PC-9 (cell line): Measurements from ENCODE around the gene LAMB1. TPM values are rescaled to one million over a fixed set of nuclear protein-coding genes. Genes with fewer than 3 reads are reported as not detected.

ENCODE experiments used
- BruUV-seq: library from RNA; stranded (reverse); fragments of 400-500 nt; replicated peaks from 2 replicates; lab custom pipeline; 2021; lab: Mats Ljungman, UMichigan
- CTCF ChIA-PET: fragments of 300-600 bp; sonication (Branson Sonifier 250); formaldehyde crosslinking; loops from one replicate; lab custom pipeline; 2022; ENCODE audit warnings: antibody characterized with exemption; lab: Charles Lee
- POLR2A ChIA-PET: fragments of 300-600 bp; sonication (Branson Sonifier 250); formaldehyde crosslinking; loops from one replicate; lab custom pipeline; 2022; ENCODE audit warnings: antibody characterized with exemption; ENCODE audit not compliant: unreplicated experiment; lab: Charles Lee
- DNase-seq, 2 experiments: peaks; one replicate each; pipeline versions ENCODE4 v3.0.0 to v3.0.0-alpha.2; 2015 to 2022; ENCODE audit warnings: mixed read lengths in 1 of 2
- H2AFZ ChIP-seq: fragments of 200-600 bp; sonication (generic); 2 replicates; pipeline ENCODE4 v1.8.1; 2017; ENCODE audit warnings: antibody characterized with exemption
- H3F3A ChIP-seq: fragments of 200-600 bp; sonication (generic); 2 replicates; pipeline ENCODE4 v1.8.1; 2017; ENCODE audit warnings: antibody characterized with exemption, mild to moderate bottlenecking, low read depth; ENCODE audit not compliant: insufficient read depth
- H3K27ac ChIP-seq: fragments of 200-600 bp; sonication (generic); 2 replicates; pipeline ENCODE4 v1.6.1; 2016; ENCODE audit warnings: mixed run types
- H3K27me3 ChIP-seq: fragments of 200-600 bp; sonication (generic); 2 replicates; pipeline ENCODE4 v1.6.1; 2016; ENCODE audit warnings: low read depth, mixed run types; ENCODE audit not compliant: insufficient read depth
- H3K36me3 ChIP-seq: fragments of 200-600 bp; sonication (generic); 2 replicates; pipeline ENCODE4 v1.6.1; 2016; ENCODE audit warnings: low read depth, mixed run types
- H3K4me1 ChIP-seq: fragments of 200-600 bp; sonication (generic); replicated peaks from 2 replicates; pipeline ENCODE4 v1.6.1; 2016; ENCODE audit warnings: mixed run types; ENCODE audit not compliant: insufficient read depth
- H3K4me2 ChIP-seq: fragments of 200-600 bp; sonication (generic); 2 replicates; pipeline ENCODE4 v1.6.1; 2017; ENCODE audit warnings: mixed run types
- H3K4me3 ChIP-seq: fragments of 200-600 bp; sonication (generic); 2 replicates; pipeline ENCODE4 v1.6.1; 2016; ENCODE audit warnings: mixed run types
- H3K79me2 ChIP-seq: fragments of 200-600 bp; sonication (generic); 2 replicates; pipeline ENCODE4 v1.6.1; 2017; ENCODE audit warnings: low read depth, mixed run types
- H3K9me2 ChIP-seq: fragments of 200-600 bp; sonication (generic); 2 replicates; pipeline ENCODE4 v1.8.1; 2017; ENCODE audit warnings: mild to moderate bottlenecking; ENCODE audit not compliant: insufficient read depth
- H3K9me3 ChIP-seq: fragments of 200-600 bp; sonication (generic); 2 replicates; pipeline ENCODE4 v1.8.1; 2016; ENCODE audit warnings: low read depth; ENCODE audit not compliant: insufficient read depth
- H4K20me1 ChIP-seq: fragments of 200-600 bp; sonication (generic); 2 replicates; pipeline ENCODE4 v1.8.1; 2017; ENCODE audit not compliant: insufficient read depth
- EZH2 ChIP-seq: fragments of 200-600 bp; sonication (generic); IDR thresholded peaks from 2 replicates; pipeline ENCODE4 v1.8.0; 2017; ENCODE audit warnings: antibody characterized with exemption, low read depth
- intact Hi-C: fragments of 100-400 bp; cut with micrococcal nuclease; formaldehyde crosslinking; loops from one replicate; pipeline ENCODE4 v1.10.0; 2022; ENCODE audit not compliant: unreplicated experiment
- total RNA-seq: library from RNA; stranded (reverse); gene quantifications from 2 replicates; pipeline ENCODE4 v1.2.3, GENCODE V29; 2021
- TF ChIP-seq, protein P1 (sequence below): fragments of 200-600 bp; sonication (generic); conservative IDR thresholded peaks from 2 replicates; pipeline ENCODE4 v1.6.1; 2017; ENCODE audit warnings: mixed run types, antibody characterized with exemption, mild to moderate bottlenecking, moderate library complexity

The LAMB1 gene
- total RNA-seq, 1 experiment from 2014 or later = 236 TPM

DNA sequence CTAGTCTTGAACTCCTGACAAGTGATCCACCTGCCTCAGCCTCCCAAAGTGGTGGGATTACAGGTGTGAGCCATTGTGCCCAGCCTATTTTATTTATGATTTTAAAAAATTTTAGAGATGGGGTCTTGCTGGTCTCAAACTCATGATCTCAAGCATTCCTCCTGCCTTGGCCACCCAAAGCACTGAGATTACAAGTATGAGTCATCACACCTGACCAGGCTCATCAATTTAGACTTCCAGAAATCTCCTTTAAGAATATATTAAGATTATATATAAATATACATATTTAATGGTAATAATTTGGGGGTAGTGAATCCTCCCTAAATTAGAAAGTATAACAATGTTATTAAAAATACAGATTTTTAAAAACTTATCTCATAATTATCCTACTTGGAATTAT is 29.1 kb downstream of the LAMB1 start:
- no TSS peak for BruUV-seq
- ChIA-PET POLR2A (no interaction called here), CTCF (interaction anchor here (0.7 kb wide), 1 partner anchor 15 kb away, joined by 4 read pairs; no protein-coding TSS in a partner anchor)
- DNase-seq = no peak
- Histone ChIP-seq H3K9me3 (no peaks in the 10 kb centered on the region; the same call in 1 of the 2 replicates), H3K4me2 (no peak overlapping the region), H3K36me3 (peaks cover 64% of the 10 kb centered on the region), H3K27ac (no peak overlapping the region), H3F3A (no peaks in the 10 kb centered on the region), H3K79me2 (no peaks in the 10 kb centered on the region), H3K9me2 (no peaks in the 10 kb centered on the region), H2AFZ (no peak overlapping the region), H3K4me1 (no peaks in the 10 kb centered on the region), H3K4me3 (no peak overlapping the region), H3K27me3 (no peaks in the 10 kb centered on the region), H4K20me1 (no peaks in the 10 kb centered on the region)
- TF ChIP-seq EZH2 = no peak
- TF ChIP-seq, protein P1, sequence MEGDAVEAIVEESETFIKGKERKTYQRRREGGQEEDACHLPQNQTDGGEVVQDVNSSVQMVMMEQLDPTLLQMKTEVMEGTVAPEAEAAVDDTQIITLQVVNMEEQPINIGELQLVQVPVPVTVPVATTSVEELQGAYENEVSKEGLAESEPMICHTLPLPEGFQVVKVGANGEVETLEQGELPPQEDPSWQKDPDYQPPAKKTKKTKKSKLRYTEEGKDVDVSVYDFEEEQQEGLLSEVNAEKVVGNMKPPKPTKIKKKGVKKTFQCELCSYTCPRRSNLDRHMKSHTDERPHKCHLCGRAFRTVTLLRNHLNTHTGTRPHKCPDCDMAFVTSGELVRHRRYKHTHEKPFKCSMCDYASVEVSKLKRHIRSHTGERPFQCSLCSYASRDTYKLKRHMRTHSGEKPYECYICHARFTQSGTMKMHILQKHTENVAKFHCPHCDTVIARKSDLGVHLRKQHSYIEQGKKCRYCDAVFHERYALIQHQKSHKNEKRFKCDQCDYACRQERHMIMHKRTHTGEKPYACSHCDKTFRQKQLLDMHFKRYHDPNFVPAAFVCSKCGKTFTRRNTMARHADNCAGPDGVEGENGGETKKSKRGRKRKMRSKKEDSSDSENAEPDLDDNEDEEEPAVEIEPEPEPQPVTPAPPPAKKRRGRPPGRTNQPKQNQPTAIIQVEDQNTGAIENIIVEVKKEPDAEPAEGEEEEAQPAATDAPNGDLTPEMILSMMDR = no peak
- intact Hi-C loops = no loop called here

DNA sequence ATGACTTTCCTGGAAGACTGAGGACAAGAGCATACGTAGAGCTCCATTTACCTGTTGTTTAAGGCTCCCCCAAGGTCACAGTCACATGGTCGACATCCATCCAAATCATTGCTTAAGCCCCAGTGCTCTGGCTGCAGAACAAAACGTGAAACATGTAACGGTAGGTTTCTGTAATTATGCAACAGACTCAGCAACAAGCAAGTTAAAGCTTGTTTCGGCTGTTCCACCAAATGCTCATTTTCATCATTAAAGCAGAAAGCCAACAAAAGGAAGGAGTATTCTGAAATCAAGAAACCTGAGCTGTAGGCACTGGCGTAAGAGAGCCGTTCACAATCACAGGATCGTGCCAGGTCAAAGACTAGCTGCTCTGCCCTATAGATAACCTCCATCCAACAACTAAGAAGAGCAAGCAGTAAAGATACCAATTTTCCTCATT is 30.0 kb downstream of the LAMB1 start:
- H3K27ac ChIP-seq = no peak overlapping the region
- H3K79me2 ChIP-seq = no peaks in the 10 kb centered on the region
- CTCF ChIA-PET = interaction anchor here (0.6 to 0.7 kb wide), 2 partner anchors 14 to 31 kb away, joined by 4 to 13 read pairs; no protein-coding TSS in a partner anchor

DNA sequence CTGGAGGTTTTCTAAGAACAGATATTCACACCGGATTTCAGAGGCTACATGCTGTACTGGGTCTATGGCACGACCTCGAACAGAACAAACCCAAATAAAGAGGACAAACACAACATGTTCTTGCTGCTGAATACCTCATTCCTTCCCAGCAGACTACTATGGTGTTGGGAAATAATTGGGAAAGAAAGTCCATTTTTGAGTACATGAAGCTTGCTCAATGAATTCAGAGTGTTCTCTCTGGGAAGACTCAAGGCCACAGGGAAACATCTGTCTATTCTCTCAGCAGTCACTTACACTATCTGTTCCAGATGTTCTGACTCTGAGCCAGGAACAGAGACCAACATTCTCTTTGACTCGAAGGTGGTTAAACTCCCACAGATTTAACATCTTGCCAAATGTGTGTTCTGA is 30.9 kb downstream of the LAMB1 start:
- no peak for DNase-seq
- no peak overlapping the region for H3K27ac ChIP-seq
- CTCF ChIA-PET = interaction anchor here (0.6 kb wide), 1 partner anchor 180 kb away, joined by 3 read pairs; no protein-coding TSS in a partner anchor
- H3K79me2 ChIP-seq = no peaks in the 10 kb centered on the region
- H2AFZ ChIP-seq = no peak overlapping the region
- no peaks in the 10 kb centered on the region for H4K20me1 ChIP-seq
- no peaks in the 10 kb centered on the region for H3K4me1 ChIP-seq
- no peaks in the 10 kb centered on the region for H3K9me2 ChIP-seq
- H3K36me3 ChIP-seq = peaks cover 54% of the 10 kb centered on the region
- no peak overlapping the region for H3K4me3 ChIP-seq
- H3K4me2 ChIP-seq = no peak overlapping the region
- H3F3A ChIP-seq = 0 out of 2 replicates have a peak, but pooled peaks cover 4% of the 10 kb centered on the region
- intact Hi-C loops = no loop called here
- no peak for TF ChIP-seq EZH2
- TF ChIP-seq, protein P1 = no peak
- BruUV-seq = no TSS peak
- H3K9me3 ChIP-seq = no peaks in the 10 kb centered on the region; the same call in 1 of the 2 replicates
- POLR2A ChIA-PET = no interaction called here
- H3K27me3 ChIP-seq = no peaks in the 10 kb centered on the region

More for the DNA sequence above, 30.0 kb downstream of the LAMB1 start:
- no peak for TF ChIP-seq EZH2
- TF ChIP-seq, protein P1 = no peak
- no TSS peak for BruUV-seq
- Histone ChIP-seq H3K4me1 (no peaks in the 10 kb centered on the region), H3K4me2 (no peak overlapping the region), H4K20me1 (no peaks in the 10 kb centered on the region), H3K4me3 (no peak overlapping the region), H2AFZ (no peak overlapping the region), H3K9me2 (no peaks in the 10 kb centered on the region), H3K36me3 (peaks cover 61% of the 10 kb centered on the region), H3K27me3 (no peaks in the 10 kb centered on the region), H3F3A (no peaks in the 10 kb centered on the region), H3K9me3 (no peaks in the 10 kb centered on the region; the same call in 1 of the 2 replicates)
- no peak for DNase-seq
- intact Hi-C loops = no loop called here
- POLR2A ChIA-PET = no interaction called here
